Astrocyte (in vitro differentiated cells and primary cell): Measurements from ENCODE around the gene SH3BP5.
"Not testable (repeated sequence)": the region's sequence is repeated elsewhere in the genome, so short reads cannot be mapped to it uniquely, and the experiment has no call there.

Experiments
- EZH2 ChIP-seq: IDR thresholded peaks from 2 replicates; pipeline ENCODE4 v1.6.1; 2012; ENCODE audit warnings: mild to moderate bottlenecking, low read length, inconsistent platforms; ENCODE audit not compliant: insufficient read depth
- TF ChIP-seq, protein P1 (sequence below): IDR thresholded peaks from 2 replicates; pipeline ENCODE4 v1.5.1; 2011; ENCODE audit warnings: low read depth, mild to moderate bottlenecking, inconsistent platforms, low read length, moderate library complexity; ENCODE audit not compliant: insufficient read depth

DNA sequence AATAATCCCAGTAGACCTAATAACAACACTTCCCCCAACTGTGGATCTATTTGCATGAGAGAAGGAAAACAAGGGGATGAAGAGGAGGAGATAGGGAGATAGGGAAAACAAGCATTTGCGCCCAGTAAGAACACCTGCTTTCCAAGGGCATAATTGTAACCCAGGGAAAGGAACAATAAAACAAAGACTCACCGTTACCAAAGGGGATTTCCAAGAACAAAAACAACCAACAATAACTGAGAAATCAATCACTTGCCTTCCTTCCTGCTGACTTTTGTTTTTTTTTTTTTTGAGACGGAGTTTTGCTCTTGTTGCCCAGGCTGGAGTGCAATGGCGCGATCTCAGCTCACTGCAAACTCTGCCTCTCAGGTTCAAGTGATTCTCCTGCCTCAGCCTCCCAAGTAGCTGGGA, 24.3 kb upstream of the SH3BP5 start:
- not testable (repeated sequence) for TF ChIP-seq EZH2
- TF ChIP-seq, protein P1, sequence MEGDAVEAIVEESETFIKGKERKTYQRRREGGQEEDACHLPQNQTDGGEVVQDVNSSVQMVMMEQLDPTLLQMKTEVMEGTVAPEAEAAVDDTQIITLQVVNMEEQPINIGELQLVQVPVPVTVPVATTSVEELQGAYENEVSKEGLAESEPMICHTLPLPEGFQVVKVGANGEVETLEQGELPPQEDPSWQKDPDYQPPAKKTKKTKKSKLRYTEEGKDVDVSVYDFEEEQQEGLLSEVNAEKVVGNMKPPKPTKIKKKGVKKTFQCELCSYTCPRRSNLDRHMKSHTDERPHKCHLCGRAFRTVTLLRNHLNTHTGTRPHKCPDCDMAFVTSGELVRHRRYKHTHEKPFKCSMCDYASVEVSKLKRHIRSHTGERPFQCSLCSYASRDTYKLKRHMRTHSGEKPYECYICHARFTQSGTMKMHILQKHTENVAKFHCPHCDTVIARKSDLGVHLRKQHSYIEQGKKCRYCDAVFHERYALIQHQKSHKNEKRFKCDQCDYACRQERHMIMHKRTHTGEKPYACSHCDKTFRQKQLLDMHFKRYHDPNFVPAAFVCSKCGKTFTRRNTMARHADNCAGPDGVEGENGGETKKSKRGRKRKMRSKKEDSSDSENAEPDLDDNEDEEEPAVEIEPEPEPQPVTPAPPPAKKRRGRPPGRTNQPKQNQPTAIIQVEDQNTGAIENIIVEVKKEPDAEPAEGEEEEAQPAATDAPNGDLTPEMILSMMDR, result not testable (repeated sequence)
